GM06990 (cell line): ENCODE measurements around the gene CACTIN.

ENCODE experiments used
- DNase-seq: peaks from one replicate; pipeline ENCODE4 v3.0.0-alpha.2; 2011; ENCODE audit not compliant: insufficient read length; ENCODE audit errors: extremely low read depth
- H3K27me3 ChIP-seq: replicated peaks from 2 replicates; pipeline ENCODE4 v1.6.0; 2011; ENCODE audit warnings: low read length; ENCODE audit not compliant: control insufficient read depth, insufficient read depth
- H3K36me3 ChIP-seq: 2 replicates; pipeline ENCODE4 v1.5.1; 2011; ENCODE audit warnings: low read length; ENCODE audit not compliant: control insufficient read depth, insufficient read depth
- H3K4me3 ChIP-seq: replicated peaks from 2 replicates; pipeline ENCODE4 v1.5.1; 2011; ENCODE audit warnings: low read depth, mild to moderate bottlenecking, control low read depth, low read length
- CTCF ChIP-seq: IDR thresholded peaks from 2 replicates; pipeline ENCODE4 v1.5.1; 2011; ENCODE audit warnings: low read length, control low read depth, mild to moderate bottlenecking, inconsistent platforms; ENCODE audit not compliant: insufficient read depth, poor library complexity, severe bottlenecking

Gene CACTIN

GRCh38 chr19:3664879-3665642 lies 38.5 kb upstream of the CACTIN start:
- Histone ChIP-seq H3K4me3 (no peak overlapping the region), H3K27me3 (no peaks in the 10 kb centered on the region), H3K36me3 (peaks cover 18% of the 10 kb centered on the region)
- TF ChIP-seq CTCF, result no peak
- DNase-seq, result no peak

- Histone ChIP-seq H3K36me3 (peaks cover 20% of the 10 kb centered on the region), H3K4me3 (no peak overlapping the region), H3K27me3 (no peaks in the 10 kb centered on the region)
- TF ChIP-seq CTCF, result no peak
- no peak for DNase-seq
Measured at GRCh38 chr19:3663838-3664237, 37.2 kb upstream of the CACTIN start.

GRCh38 chr19:3661284-3662238 lies 35.0 kb upstream of the CACTIN start:
- H3K27me3 ChIP-seq, result no peaks in the 10 kb centered on the region
- H3K4me3 ChIP-seq, result no peak overlapping the region
- H3K36me3 ChIP-seq, result peaks cover 32% of the 10 kb centered on the region
- TF ChIP-seq CTCF, result no peak
- no peak for DNase-seq

- no peak overlapping the region for H3K4me3 ChIP-seq
- no peaks in the 10 kb centered on the region for H3K27me3 ChIP-seq
- H3K36me3 ChIP-seq, result peaks cover 30% of the 10 kb centered on the region
- TF ChIP-seq CTCF, result no peak
- DNase-seq, result no peak
Measured at GRCh38 chr19:3660493-3661219, 34.1 kb upstream of the CACTIN start.

GRCh38 chr19:3659746-3660112 lies 33.1 kb upstream of the CACTIN start:
- Histone ChIP-seq H3K27me3 (no peaks in the 10 kb centered on the region), H3K36me3 (peaks cover 30% of the 10 kb centered on the region), H3K4me3 (no peak overlapping the region)
- TF ChIP-seq CTCF, result no peak
- no peak for DNase-seq
